Mesenchymal stem cell (in vitro differentiated cells and primary cell): Measurements from ENCODE around the gene NEDD9.

Experiments
- DNase-seq: peaks from one replicate; pipeline ENCODE4 v3.0.0-alpha.2; 2013
- H2AFZ ChIP-seq: one replicate; pipeline ENCODE4 v1.6.1; 2013; ENCODE audit warnings: low read depth, mild to moderate bottlenecking, control low read depth, inconsistent platforms, low read length, moderate library complexity
- H2AK5ac ChIP-seq: 2 replicates; pipeline ENCODE4 v1.6.1; 2013; ENCODE audit warnings: low read length, moderate library complexity, mild to moderate bottlenecking, inconsistent platforms; ENCODE audit not compliant: severe bottlenecking
- H2BK120ac ChIP-seq: one replicate; pipeline ENCODE4 v1.6.1; 2013; ENCODE audit warnings: low read depth, mild to moderate bottlenecking, inconsistent platforms, low read length, moderate library complexity
- H2BK12ac ChIP-seq, 2 experiments: one replicate each; pipeline ENCODE4 v1.6.1; 2013; ENCODE audit warnings: inconsistent platforms in 2 of 2, low read length in 2 of 2, mild to moderate bottlenecking in 2 of 2, moderate library complexity in 2 of 2, control low read depth in 1 of 2
- H2BK15ac ChIP-seq: one replicate; pipeline ENCODE4 v1.6.1; 2013; ENCODE audit warnings: mild to moderate bottlenecking, low read depth, inconsistent platforms; ENCODE audit not compliant: poor library complexity, severe bottlenecking
- H2BK5ac ChIP-seq: 2 replicates; pipeline ENCODE4 v1.6.1; 2013; ENCODE audit warnings: low read depth, mild to moderate bottlenecking, low read length, control low read depth, inconsistent platforms; ENCODE audit not compliant: poor library complexity, severe bottlenecking
- H3K14ac ChIP-seq, 2 experiments: one replicate each; pipeline ENCODE4 v1.6.1; 2013; ENCODE audit warnings: inconsistent platforms in 2 of 2, low read length in 2 of 2, control low read depth in 1 of 2, mild to moderate bottlenecking in 1 of 2, moderate library complexity in 1 of 2
- H3K18ac ChIP-seq, 2 experiments: one replicate each; pipeline ENCODE4 v1.6.1; 2013; ENCODE audit warnings: inconsistent platforms in 2 of 2, low read length in 2 of 2, control low read depth in 1 of 2, low read depth in 1 of 2, mild to moderate bottlenecking in 1 of 2
- H3K23ac ChIP-seq, 2 experiments: one replicate each; pipeline ENCODE4 v1.6.1; 2013; ENCODE audit warnings: inconsistent platforms in 2 of 2, low read length in 2 of 2, mild to moderate bottlenecking in 2 of 2, moderate library complexity in 2 of 2, control low read depth in 1 of 2
- H3K27ac ChIP-seq: 2 replicates; pipeline ENCODE4 v1.5.1; 2013; ENCODE audit warnings: mild to moderate bottlenecking, moderate library complexity, low read length, control low read depth, inconsistent platforms; ENCODE audit not compliant: poor library complexity, severe bottlenecking
- H3K27me3 ChIP-seq, 2 experiments: 2 replicates each; pipeline versions ENCODE4 v1.6.1 to v1.7.0; 2013; ENCODE audit warnings: low read length in 2 of 2, mild to moderate bottlenecking in 2 of 2, moderate library complexity in 2 of 2, control low read depth in 1 of 2, inconsistent platforms in 1 of 2; ENCODE audit not compliant: control insufficient read depth in 1 of 2, insufficient read depth in 1 of 2
- H3K36me3 ChIP-seq, 2 experiments: 2 replicates each; pipeline versions ENCODE4 v1.6.1 to v1.7.0; 2013; ENCODE audit warnings: low read length in 2 of 2, control low read depth in 1 of 2, inconsistent platforms in 1 of 2, low read depth in 1 of 2, mild to moderate bottlenecking in 1 of 2; ENCODE audit not compliant: insufficient read depth in 2 of 2, control insufficient read depth in 1 of 2
- H3K4ac ChIP-seq, 2 experiments: one replicate each; pipeline ENCODE4 v1.6.1; 2013; ENCODE audit warnings: inconsistent platforms in 2 of 2, low read length in 2 of 2, mild to moderate bottlenecking in 2 of 2, moderate library complexity in 2 of 2, control low read depth in 1 of 2, low read depth in 1 of 2
- H3K4me1 ChIP-seq: 2 replicates; pipeline ENCODE4 v1.6.1; 2013; ENCODE audit warnings: low read depth, low read length, control low read depth; ENCODE audit not compliant: control insufficient read depth, insufficient read depth
- H3K4me2 ChIP-seq: 2 replicates; pipeline ENCODE4 v1.6.1; 2013; ENCODE audit warnings: low read length, mild to moderate bottlenecking, inconsistent platforms; ENCODE audit not compliant: poor library complexity, severe bottlenecking
- H3K4me3 ChIP-seq, 2 experiments: 2 replicates each; pipeline versions ENCODE4 v1.5.1 to v1.7.0; 2013; ENCODE audit warnings: low read length in 2 of 2, mild to moderate bottlenecking in 2 of 2, control low read depth in 1 of 2, low read depth in 1 of 2; ENCODE audit not compliant: insufficient read depth in 1 of 2
- H3K79me1 ChIP-seq: replicated peaks from 2 replicates; pipeline ENCODE4 v1.6.1; 2013; ENCODE audit warnings: mild to moderate bottlenecking, control low read depth, low read length, inconsistent platforms; ENCODE audit not compliant: poor library complexity, severe bottlenecking
- H3K9ac ChIP-seq: 2 replicates; pipeline ENCODE4 v1.7.0; 2013; ENCODE audit warnings: mild to moderate bottlenecking, low read length, moderate library complexity
- H3K9me3 ChIP-seq: 2 replicates; pipeline ENCODE4 v1.7.0; 2013; ENCODE audit warnings: mild to moderate bottlenecking, low read length; ENCODE audit not compliant: control insufficient read depth
- H4K8ac ChIP-seq: one replicate; pipeline ENCODE4 v1.6.1; 2013; ENCODE audit warnings: inconsistent platforms, mild to moderate bottlenecking, low read length, moderate library complexity
- H4K91ac ChIP-seq: one replicate; pipeline ENCODE4 v1.6.1; 2013; ENCODE audit warnings: mild to moderate bottlenecking, low read length, inconsistent platforms
- WGBS: methylation state at CpG from one replicate; pipeline ENCODE4 v1.1.7; 2013; ENCODE audit warnings: mixed read lengths; 5-methylcytosine and 5-hydroxymethylcytosine counted together

Gene NEDD9

GRCh38 chr6:11226005-11226404 is 6.5 kb downstream of the NEDD9 start:
- no peak overlapping the region for H3K23ac ChIP-seq
- peaks cover 13% of the 10 kb centered on the region for H3K79me1 ChIP-seq
- WGBS, result 100% methylated on average over 1 of the region's 3 CpGs
- H4K8ac ChIP-seq, result no peak overlapping the region
- H2BK12ac ChIP-seq, result no peak overlapping the region
- H3K14ac ChIP-seq, result no peak overlapping the region
- no peak overlapping the region for H3K27ac ChIP-seq
- no peak overlapping the region for H3K4me2 ChIP-seq
- H3K36me3 ChIP-seq, result peaks cover 0 to 5% of the 10 kb centered on the region in 2 experiments
- no peak overlapping the region for H4K91ac ChIP-seq
- no peak overlapping the region for H2AFZ ChIP-seq
- H3K18ac ChIP-seq, result no peak overlapping the region
- H3K4me1 ChIP-seq, result peaks cover 3% of the 10 kb centered on the region
- H3K9me3 ChIP-seq, result no peaks in the 10 kb centered on the region
- H3K4ac ChIP-seq, result no peak overlapping the region
- H3K27me3 ChIP-seq, result no peaks in the 10 kb centered on the region
- DNase-seq, result no peak
- H3K9ac ChIP-seq, result no peak overlapping the region
- H2AK5ac ChIP-seq, result no peak overlapping the region
- H2BK5ac ChIP-seq, result no peak overlapping the region
- H2BK15ac ChIP-seq, result no peak overlapping the region
- H2BK120ac ChIP-seq, result no peak overlapping the region
- H3K4me3 ChIP-seq, result no peak overlapping the region

- Histone ChIP-seq H2BK120ac (no peak overlapping the region), H3K79me1 (peaks cover 18% of the 10 kb centered on the region), H3K27ac (no peak overlapping the region), H2AK5ac (no peak overlapping the region), H3K9ac (no peak overlapping the region), H3K14ac (no peak overlapping the region), H4K8ac (no peak overlapping the region), H2BK5ac (no peak overlapping the region), H2AFZ (no peak overlapping the region), H3K18ac (no peak overlapping the region), H4K91ac (no peak overlapping the region), H3K4me2 (no peak overlapping the region), H2BK12ac (no peak overlapping the region), H3K27me3 (no peaks in the 10 kb centered on the region), H3K23ac (no peak overlapping the region), H3K4me1 (peaks cover 3% of the 10 kb centered on the region), H3K4me3 (no peak overlapping the region), H3K4ac (no peak overlapping the region), H2BK15ac (no peak overlapping the region), H3K9me3 (no peaks in the 10 kb centered on the region), H3K36me3 (peaks cover 0 to 7% of the 10 kb centered on the region in 2 experiments)
- DNase-seq, result no peak
- 67% methylated on average over 2 of the region's 4 CpGs for WGBS
Measured at GRCh38 chr6:11224966-11225463, 7.5 kb downstream of the NEDD9 start.

GRCh38 chr6:11224252-11224965 is 8.1 kb downstream of the NEDD9 start:
- Histone ChIP-seq H4K91ac (no peak overlapping the region), H2BK15ac (no peak overlapping the region), H3K18ac (no peak overlapping the region), H2BK120ac (no peak overlapping the region), H2AK5ac (no peak overlapping the region), H3K4ac (no peak overlapping the region), H4K8ac (no peak overlapping the region), H3K14ac (no peak overlapping the region), H3K23ac (no peak overlapping the region), H3K9me3 (no peaks in the 10 kb centered on the region), H2BK5ac (no peak overlapping the region), H3K4me1 (peaks cover 3% of the 10 kb centered on the region), H3K27me3 (no peaks in the 10 kb centered on the region), H3K79me1 (peaks cover 22% of the 10 kb centered on the region), H3K4me3 (no peak overlapping the region), H2AFZ (no peak overlapping the region), H2BK12ac (no peak overlapping the region), H3K36me3 (peaks cover 0 to 10% of the 10 kb centered on the region in 2 experiments), H3K9ac (no peak overlapping the region), H3K27ac (no peak overlapping the region), H3K4me2 (no peak overlapping the region)
- 85% methylated on average over 7 of the region's 9 CpGs for WGBS
- DNase-seq, result peak; percentile 67

GRCh38 chr6:11223286-11223864 is 9.1 kb downstream of the NEDD9 start:
- H2BK15ac ChIP-seq, result no peak overlapping the region
- no peak overlapping the region for H3K18ac ChIP-seq
- no peak overlapping the region for H2BK5ac ChIP-seq
- H3K14ac ChIP-seq, result no peak overlapping the region
- no peak overlapping the region for H3K27ac ChIP-seq
- no peaks in the 10 kb centered on the region for H3K4me1 ChIP-seq
- DNase-seq, result no peak
- no peak overlapping the region for H3K23ac ChIP-seq
- no peak overlapping the region for H2BK12ac ChIP-seq
- no peak overlapping the region for H3K4me3 ChIP-seq
- WGBS, result 98% methylated on average over 4 of the region's 5 CpGs
- H3K9ac ChIP-seq, result no peak overlapping the region
- H3K79me1 ChIP-seq, result peaks cover 27% of the 10 kb centered on the region
- no peak overlapping the region for H4K91ac ChIP-seq
- no peak overlapping the region for H2AK5ac ChIP-seq
- no peak overlapping the region for H2AFZ ChIP-seq
- no peaks in the 10 kb centered on the region for H3K27me3 ChIP-seq
- H2BK120ac ChIP-seq, result no peak overlapping the region
- H4K8ac ChIP-seq, result no peak overlapping the region
- H3K9me3 ChIP-seq, result no peaks in the 10 kb centered on the region
- no peak overlapping the region for H3K4me2 ChIP-seq
- H3K4ac ChIP-seq, result no peak overlapping the region
- H3K36me3 ChIP-seq, result peaks cover 0 to 12% of the 10 kb centered on the region in 2 experiments
